Adrenal gland (tissue), 5 donors: ENCODE data around the gene LHFPL2.

ENCODE experiments used
- POLR2A ChIP-seq, 2 donors: fragments of 450-650 bp; IDR thresholded peaks; one replicate each; pipeline ENCODE4 v1.6.1; 2017; ENCODE audit warnings: antibody characterized with exemption in 2 of 2, mild to moderate bottlenecking in 2 of 2, moderate library complexity in 1 of 2
- TF ChIP-seq, protein P1 (sequence below), 6 experiments: fragments of 450-650 bp in 4 of 6; fragments of 200-600 bp in 2 of 6; sonication (generic) in 1 of 6; IDR thresholded peaks; 1 replicate in 5 of 6; 2 replicates in 1 of 6; pipeline versions ENCODE4 v1.5.1 to v1.8.0; 2016 to 2021; ENCODE audit warnings: antibody characterized with exemption in 6 of 6, mild to moderate bottlenecking in 2 of 6, moderate library complexity in 1 of 6
- donor health status: DM: no; HTN: no; CAD: no.

GRCh38 chr5:78650531-78650930, 2.0 kb upstream of the LHFPL2 start:
- TF ChIP-seq, protein P1, sequence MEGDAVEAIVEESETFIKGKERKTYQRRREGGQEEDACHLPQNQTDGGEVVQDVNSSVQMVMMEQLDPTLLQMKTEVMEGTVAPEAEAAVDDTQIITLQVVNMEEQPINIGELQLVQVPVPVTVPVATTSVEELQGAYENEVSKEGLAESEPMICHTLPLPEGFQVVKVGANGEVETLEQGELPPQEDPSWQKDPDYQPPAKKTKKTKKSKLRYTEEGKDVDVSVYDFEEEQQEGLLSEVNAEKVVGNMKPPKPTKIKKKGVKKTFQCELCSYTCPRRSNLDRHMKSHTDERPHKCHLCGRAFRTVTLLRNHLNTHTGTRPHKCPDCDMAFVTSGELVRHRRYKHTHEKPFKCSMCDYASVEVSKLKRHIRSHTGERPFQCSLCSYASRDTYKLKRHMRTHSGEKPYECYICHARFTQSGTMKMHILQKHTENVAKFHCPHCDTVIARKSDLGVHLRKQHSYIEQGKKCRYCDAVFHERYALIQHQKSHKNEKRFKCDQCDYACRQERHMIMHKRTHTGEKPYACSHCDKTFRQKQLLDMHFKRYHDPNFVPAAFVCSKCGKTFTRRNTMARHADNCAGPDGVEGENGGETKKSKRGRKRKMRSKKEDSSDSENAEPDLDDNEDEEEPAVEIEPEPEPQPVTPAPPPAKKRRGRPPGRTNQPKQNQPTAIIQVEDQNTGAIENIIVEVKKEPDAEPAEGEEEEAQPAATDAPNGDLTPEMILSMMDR (IDR thresholded peaks at IDR 0.05) = no peak
- no peak for TF ChIP-seq POLR2A (IDR thresholded peaks at IDR 0.05)
